HG02759 (cell line): ENCODE data around the gene NCAM2.
"Not testable (repeated sequence)": the region's sequence is repeated elsewhere in the genome, so short reads cannot be mapped to it uniquely, and the experiment has no call there.

ENCODE experiments used
- ATAC-seq: cut with Tn5 transposase; IDR thresholded peaks from one replicate; pipeline ENCODE4 v1.9.1; 2021; ENCODE audit warnings: mild to moderate bottlenecking, moderate library complexity; ENCODE audit not compliant: unreplicated experiment

Gene NCAM2

GRCh38 chr21:21101911-21102310, 103.7 kb downstream of the NCAM2 start:
- ATAC-seq, result no peak

DNA sequence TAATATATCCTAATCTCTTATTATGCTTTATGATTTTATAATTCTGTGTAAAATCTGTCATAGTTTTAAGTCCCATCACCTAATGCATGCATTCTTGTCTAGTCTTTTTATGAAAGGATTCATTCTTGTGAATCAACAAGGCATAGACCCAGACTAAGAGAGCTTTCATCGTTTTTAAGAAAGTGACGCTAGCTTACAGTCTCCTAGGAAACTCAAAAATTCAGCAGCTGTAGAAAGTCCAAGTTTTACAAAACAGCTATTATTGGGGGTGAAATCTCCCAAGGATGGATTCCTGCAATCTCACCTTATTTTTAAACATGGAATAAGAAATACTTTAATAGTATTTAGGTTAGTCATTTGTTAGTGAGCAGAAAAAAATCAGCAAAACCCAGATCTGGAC, 104.7 kb downstream of the NCAM2 start:
- no peak for ATAC-seq

DNA sequence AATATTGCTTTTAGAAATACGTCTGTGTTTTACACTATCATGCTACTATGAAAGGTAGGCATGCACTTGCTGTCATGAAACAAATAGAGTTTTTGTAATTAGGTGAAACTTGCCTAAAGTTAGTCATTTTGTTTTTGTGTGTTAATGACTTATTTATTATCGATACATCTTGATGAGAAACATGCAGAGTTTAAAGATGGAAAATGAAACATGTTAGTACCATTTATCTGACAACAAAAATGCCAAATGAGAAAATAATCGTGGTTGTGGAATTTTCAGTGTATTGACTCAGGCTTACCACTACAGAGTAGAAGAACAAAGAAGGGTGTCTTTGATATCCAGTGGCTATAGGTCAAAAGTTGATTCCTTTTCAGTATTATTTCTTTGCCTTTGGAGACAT, 105.5 kb downstream of the NCAM2 start:
- no peak for ATAC-seq

- no peak for ATAC-seq
These were observed 111.5 kb downstream of the NCAM2 start for GRCh38 chr21:21109736-21110135.

DNA sequence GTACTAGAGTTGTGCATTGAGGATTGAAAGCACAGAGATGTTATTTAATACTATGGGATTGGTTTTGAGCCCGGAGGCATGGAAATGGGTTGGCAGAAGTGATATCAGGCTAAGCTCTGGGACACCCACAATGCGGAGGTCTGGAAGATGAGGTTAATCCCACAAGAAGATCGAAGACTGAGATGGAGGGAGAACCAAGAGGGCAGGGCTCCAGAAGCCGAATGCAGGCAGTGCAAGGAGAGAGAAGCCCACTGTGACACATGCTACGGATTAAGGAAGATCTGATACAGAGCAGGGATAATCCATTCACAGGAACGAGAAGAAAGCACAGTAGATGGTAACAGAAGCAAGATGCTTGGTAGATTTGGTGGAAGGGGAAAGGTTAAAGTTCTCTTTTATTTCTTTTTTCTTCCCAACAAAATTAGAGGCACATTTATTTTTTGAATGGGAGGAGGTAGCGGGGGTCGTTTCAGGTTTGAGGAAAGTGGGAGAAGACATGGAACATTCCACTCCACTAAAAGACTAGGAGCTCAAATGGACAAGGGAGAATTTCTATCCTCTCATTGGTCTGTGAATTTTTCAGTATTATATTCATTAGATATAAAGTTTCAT, 113.2 kb downstream of the NCAM2 start:
- ATAC-seq, result no peak

GRCh38 chr21:21114461-21114860, 116.3 kb downstream of the NCAM2 start:
- no peak for ATAC-seq

GRCh38 chr21:21119091-21119490, 120.9 kb downstream of the NCAM2 start:
- ATAC-seq, result no peak

DNA sequence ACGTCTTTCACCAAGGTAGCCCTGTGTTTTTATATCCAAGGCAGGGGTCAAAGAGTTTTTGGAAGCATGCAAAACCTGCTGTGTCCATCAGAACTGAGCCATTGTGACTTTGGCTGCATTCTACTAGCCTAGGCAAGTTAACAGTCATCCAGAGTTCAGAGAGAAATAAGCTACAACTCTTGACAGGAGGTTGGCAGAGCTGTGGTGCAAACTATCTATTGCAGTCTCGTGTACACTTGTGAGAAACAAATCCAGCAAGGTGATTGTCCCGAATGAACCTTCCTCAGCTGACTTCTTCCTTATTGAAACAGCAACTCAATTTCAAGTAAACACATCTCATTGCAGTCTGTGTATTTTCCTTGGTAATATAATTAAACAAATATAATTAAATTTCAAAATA, 124.5 kb downstream of the NCAM2 start:
- no peak for ATAC-seq

- no peak for ATAC-seq
These were observed 134.2 kb downstream of the NCAM2 start for GRCh38 chr21:21132390-21132789.

DNA sequence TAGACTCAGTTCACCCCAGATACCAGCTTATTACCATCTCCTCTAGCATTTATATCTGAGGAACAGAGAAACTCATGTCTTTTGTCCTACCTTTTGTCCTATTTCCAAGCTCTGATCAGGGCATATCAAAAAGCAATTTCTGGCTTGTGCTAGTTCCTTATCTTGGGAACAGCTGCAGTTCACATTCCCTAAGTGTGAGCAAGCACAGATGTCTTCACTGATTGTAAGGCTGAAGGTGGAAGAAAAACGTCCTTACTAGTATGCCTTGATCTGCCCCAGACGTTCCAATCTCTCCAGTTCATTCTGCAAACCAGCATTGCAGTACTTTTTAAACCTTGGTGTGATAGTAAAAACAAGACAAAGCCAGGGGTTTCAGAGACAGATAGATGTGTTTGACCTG, 139.8 kb downstream of the NCAM2 start:
- ATAC-seq, result no peak

- ATAC-seq, result no peak
These were observed 148.6 kb downstream of the NCAM2 start for GRCh38 chr21:21146587-21147373.

GRCh38 chr21:21147374-21147745, 149.2 kb downstream of the NCAM2 start:
- ATAC-seq, result no peak

- no peak for ATAC-seq
These were observed 149.8 kb downstream of the NCAM2 start for GRCh38 chr21:21148009-21148408.

DNA sequence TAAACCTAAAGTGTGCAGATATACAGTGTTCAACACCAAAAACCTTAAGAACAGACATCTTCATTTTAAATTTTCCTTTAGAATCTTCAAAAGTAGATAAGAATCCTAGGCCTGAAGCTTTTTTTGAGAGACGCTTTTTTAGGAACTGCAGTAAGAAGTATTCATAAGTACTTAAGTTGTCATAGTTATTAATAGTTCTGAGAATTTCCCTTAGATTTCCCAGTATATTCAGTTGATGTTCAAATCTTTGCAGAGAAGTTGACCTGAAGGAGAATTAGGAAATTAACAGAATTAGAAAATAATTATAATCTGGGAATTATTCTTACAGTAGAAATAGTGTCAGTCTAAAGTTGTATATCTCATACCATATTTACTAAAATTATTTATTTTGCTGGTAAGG, 150.3 kb downstream of the NCAM2 start:
- no peak for ATAC-seq

- not testable (repeated sequence) for ATAC-seq
These were observed 151.2 kb downstream of the NCAM2 start for GRCh38 chr21:21149445-21149844.

GRCh38 chr21:21151231-21151630, 153.0 kb downstream of the NCAM2 start:
- ATAC-seq, result no peak

DNA sequence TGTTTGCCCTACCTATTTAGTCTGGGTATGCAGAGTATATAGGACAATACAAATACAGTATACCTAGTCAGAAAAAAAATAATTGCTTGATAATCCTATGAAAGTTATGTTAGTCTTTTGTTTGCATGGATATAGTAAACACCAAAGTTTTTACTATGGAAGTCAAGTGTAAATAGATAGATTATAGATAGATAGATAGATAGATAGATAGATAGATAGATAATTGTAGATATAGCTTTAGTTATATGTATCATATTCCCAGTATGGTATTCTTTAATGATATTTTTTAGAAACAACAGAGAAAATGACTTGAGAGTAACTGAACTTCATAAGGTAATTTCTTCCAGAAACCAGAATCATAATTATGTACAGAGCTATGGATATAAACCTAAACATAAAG, 158.2 kb downstream of the NCAM2 start:
- no peak for ATAC-seq

DNA sequence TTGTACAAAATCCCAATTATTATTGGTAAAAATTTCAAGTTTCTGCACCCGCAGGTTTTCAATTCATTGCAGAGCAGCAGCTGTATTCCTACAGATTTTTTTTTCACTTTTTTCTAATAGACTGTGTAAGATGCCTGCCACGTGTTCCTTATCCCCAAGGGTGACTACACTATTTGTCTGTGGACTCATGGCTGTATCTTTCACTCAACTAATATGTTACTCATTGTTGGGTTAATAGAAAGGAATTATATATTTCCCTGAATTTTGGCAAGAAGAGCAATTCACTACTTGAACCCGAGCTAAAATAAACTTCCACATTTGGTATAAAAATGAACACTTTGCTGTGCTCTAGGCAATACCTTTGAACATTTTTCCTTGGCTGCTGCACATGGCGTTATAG, 158.7 kb downstream of the NCAM2 start:
- ATAC-seq, result no peak

- ATAC-seq, result no peak
These were observed 160.2 kb downstream of the NCAM2 start for GRCh38 chr21:21158376-21158918.

DNA sequence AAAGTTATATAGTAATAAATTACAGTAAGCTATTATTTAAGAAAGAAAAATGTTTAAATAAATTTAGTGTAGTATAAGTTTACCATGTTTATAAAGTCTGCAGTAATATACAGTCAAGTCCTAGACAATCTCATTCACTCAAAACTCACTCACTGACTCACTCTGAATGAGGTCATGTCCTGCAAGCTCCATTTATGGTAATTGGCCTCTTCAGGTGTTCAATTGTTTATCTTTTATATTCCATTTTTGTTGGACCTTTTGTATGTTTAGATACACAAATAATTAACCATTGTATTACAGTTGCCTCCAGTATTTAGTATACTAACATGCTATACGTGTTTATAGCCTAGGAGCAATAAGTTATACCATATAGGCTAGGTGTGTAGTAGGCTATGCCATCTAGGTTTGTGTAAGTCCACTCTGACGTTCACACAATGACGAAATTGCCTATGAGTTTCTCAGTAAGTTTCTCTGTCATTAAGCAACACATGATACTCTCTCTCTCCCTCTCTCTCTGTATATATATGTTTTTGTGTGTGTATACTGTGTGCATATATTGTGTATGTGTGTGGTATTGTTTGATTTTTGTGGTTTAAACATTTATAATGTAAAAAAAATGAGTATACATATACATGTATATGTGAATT, 161.2 kb downstream of the NCAM2 start:
- no peak for ATAC-seq

GRCh38 chr21:21162786-21163185, 164.6 kb downstream of the NCAM2 start:
- ATAC-seq, result no peak

DNA sequence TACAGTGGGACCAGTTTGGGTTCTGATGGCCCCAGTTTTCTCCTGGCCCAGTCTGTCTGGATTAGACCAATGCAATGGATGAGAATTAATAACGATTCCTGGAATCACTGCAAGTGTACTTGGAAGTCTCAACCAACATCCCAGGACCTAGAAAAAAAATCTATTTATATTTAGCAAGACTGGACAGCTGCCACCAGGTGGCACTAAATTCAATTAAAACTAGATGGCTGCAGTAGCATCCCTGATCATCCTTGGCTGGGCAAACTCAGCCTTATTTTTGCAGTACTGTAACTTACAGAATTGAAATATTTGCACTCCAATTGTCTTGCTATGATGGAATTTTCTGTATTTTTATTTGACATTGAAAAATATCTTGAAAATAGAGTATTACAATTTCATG, 165.7 kb downstream of the NCAM2 start:
- ATAC-seq, result peak; percentile 81
